Skeletal muscle tissue (tissue), 4 donors: ENCODE results near the gene CXCL14. TPM values are rescaled to one million over a fixed set of nuclear protein-coding genes. Genes with fewer than 3 reads are reported as not detected.

Source experiments
- H3K27ac ChIP-seq: one replicate; pipeline ENCODE4 v1.7.0; 2013; ENCODE audit warnings: mild to moderate bottlenecking, low read depth, low read length, inconsistent platforms
- H3K27me3 ChIP-seq, 3 donors: one replicate each; pipeline ENCODE4 v1.7.0; 2013; ENCODE audit warnings: low read length in 3 of 3; ENCODE audit not compliant: control insufficient read depth in 3 of 3, insufficient read depth in 3 of 3
- H3K36me3 ChIP-seq, 3 donors: one replicate each; pipeline ENCODE4 v1.7.0; 2013; ENCODE audit warnings: low read length in 3 of 3; ENCODE audit not compliant: control insufficient read depth in 3 of 3, insufficient read depth in 3 of 3
- H3K4me1 ChIP-seq, 3 donors: one replicate each; pipeline ENCODE4 v1.7.0; 2013; ENCODE audit warnings: low read length in 3 of 3, mild to moderate bottlenecking in 3 of 3; ENCODE audit not compliant: control insufficient read depth in 3 of 3, insufficient read depth in 3 of 3
- H3K4me3 ChIP-seq, 3 donors: one replicate each; pipeline ENCODE4 v1.7.0; 2013; ENCODE audit warnings: low read length in 3 of 3
- H3K9ac ChIP-seq, 3 donors: one replicate each; pipeline ENCODE4 v1.7.0; 2013; ENCODE audit warnings: low read length in 3 of 3, mild to moderate bottlenecking in 3 of 3, moderate library complexity in 2 of 3, low read depth in 1 of 3
- H3K9me3 ChIP-seq, 3 donors: one replicate each; pipeline ENCODE4 v1.7.0; 2013; ENCODE audit warnings: low read length in 3 of 3; ENCODE audit not compliant: control insufficient read depth in 3 of 3
- total RNA-seq: library from RNA; depleted of rRNA; stranded (reverse); fragments of >200 nt; gene quantifications from one replicate; pipeline ENCODE4 v1.2.3, GENCODE V29; 2014
- donor health status: Osteomylitis.

The CXCL14 gene
- total RNA-seq, 1 donor from 2014 or later = 19.8 TPM

- H3K27me3 ChIP-seq = peaks cover 78 to 93% (median 79%) of the 10 kb centered on the region in 3 donors
- no peak overlapping the region for H3K4me3 ChIP-seq
- H3K27ac ChIP-seq = no peak overlapping the region
- H3K9ac ChIP-seq = no peak overlapping the region
- peaks cover 0 to 8% (median 4%) of the 10 kb centered on the region in 3 donors for H3K9me3 ChIP-seq
- no peaks in the 10 kb centered on the region for H3K36me3 ChIP-seq
- peaks cover 0 to 23% (median 11%) of the 10 kb centered on the region in 3 donors for H3K4me1 ChIP-seq
Observed at GRCh38 chr5:135539430-135540005, 39.3 kb downstream of the CXCL14 start.

GRCh38 chr5:135538261-135538660, 40.5 kb downstream of the CXCL14 start:
- peaks cover 78 to 94% (median 79%) of the 10 kb centered on the region in 3 donors for H3K27me3 ChIP-seq
- peaks cover 0 to 10% (median 5%) of the 10 kb centered on the region in 3 donors for H3K4me1 ChIP-seq
- H3K4me3 ChIP-seq = no peak overlapping the region
- H3K9me3 ChIP-seq = peaks cover 0 to 8% (median 4%) of the 10 kb centered on the region in 3 donors
- no peak overlapping the region for H3K27ac ChIP-seq
- no peak overlapping the region for H3K9ac ChIP-seq
- no peaks in the 10 kb centered on the region for H3K36me3 ChIP-seq

GRCh38 chr5:135537745-135538144, 41.0 kb downstream of the CXCL14 start:
- Histone ChIP-seq H3K4me1 (peaks cover 0 to 9% (median 5%) of the 10 kb centered on the region in 3 donors), H3K4me3 (no peak overlapping the region), H3K9ac (no peak overlapping the region), H3K27me3 (peaks cover 82 to 93% (median 83%) of the 10 kb centered on the region in 3 donors), H3K27ac (no peak overlapping the region), H3K36me3 (no peaks in the 10 kb centered on the region), H3K9me3 (peaks cover 0 to 8% (median 4%) of the 10 kb centered on the region in 3 donors)

GRCh38 chr5:135537271-135537670, 41.5 kb downstream of the CXCL14 start:
- Histone ChIP-seq H3K4me1 (peaks cover 0 to 9% (median 5%) of the 10 kb centered on the region in 3 donors), H3K9ac (no peak overlapping the region), H3K27me3 (peaks cover 86 to 95% (median 87%) of the 10 kb centered on the region in 3 donors), H3K4me3 (no peak overlapping the region), H3K9me3 (peaks cover 0 to 8% (median 4%) of the 10 kb centered on the region in 3 donors), H3K36me3 (no peaks in the 10 kb centered on the region), H3K27ac (no peak overlapping the region)

- Histone ChIP-seq H3K27me3 (peaks cover 85 to 88% (median 88%) of the 10 kb centered on the region in 3 donors), H3K9ac (no peak within 1 kb of the TSS), H3K36me3 (no peaks in the 10 kb centered on the region), H3K9me3 (peaks cover 0 to 8% (median 4%) of the 10 kb centered on the region in 3 donors), H3K4me3 (peak within 1 kb of the TSS in 1 of 3 donors; percentile 27), H3K4me1 (peaks cover 0 to 9% (median 5%) of the 10 kb centered on the region in 3 donors), H3K27ac (no peak within 1 kb of the TSS)
Observed at GRCh38 chr5:135535820-135536801, 42.7 kb downstream of the CXCL14 start, which contains the start of gene NEUROG1. Gene NEUROG1, minus strand, starts transcription at chr5:135535964. Its CDS starts 274 bp downstream, at chr5:135535690.

- Histone ChIP-seq H3K4me3 (peak overlapping the region in 1 of 3 donors; percentile 27), H3K27ac (no peak overlapping the region), H3K27me3 (peaks cover 86 to 90% (median 86%) of the 10 kb centered on the region in 3 donors), H3K4me1 (peaks cover 0 to 9% (median 5%) of the 10 kb centered on the region in 3 donors), H3K9me3 (peaks cover 0 to 8% (median 4%) of the 10 kb centered on the region in 3 donors), H3K9ac (no peak overlapping the region), H3K36me3 (no peaks in the 10 kb centered on the region)
Observed at GRCh38 chr5:135535420-135535819, 43.4 kb downstream of the CXCL14 start.

- Histone ChIP-seq H3K4me1 (peaks cover 0 to 9% (median 5%) of the 10 kb centered on the region in 3 donors), H3K36me3 (no peaks in the 10 kb centered on the region), H3K27ac (no peak overlapping the region), H3K4me3 (peak overlapping the region in 1 of 3 donors; percentile 27), H3K27me3 (peaks cover 80 to 83% (median 81%) of the 10 kb centered on the region in 3 donors), H3K9me3 (peaks cover 0 to 8% (median 4%) of the 10 kb centered on the region in 3 donors), H3K9ac (no peak overlapping the region)
Observed at GRCh38 chr5:135534609-135535419, 44.0 kb downstream of the CXCL14 start.

- H3K27me3 ChIP-seq = peaks cover 71 to 74% (median 73%) of the 10 kb centered on the region in 3 donors
Observed at GRCh38 chr5:135533794-135534193, 45.0 kb downstream of the CXCL14 start.

GRCh38 chr5:135533334-135533733, 45.5 kb downstream of the CXCL14 start:
- H3K27me3 ChIP-seq = peaks cover 68 to 71% (median 69%) of the 10 kb centered on the region in 3 donors
- H3K4me3 ChIP-seq = no peak overlapping the region

More at GRCh38 chr5:135533794-135534193, 45.0 kb downstream of the CXCL14 start:
- Histone ChIP-seq H3K4me3 (no peak overlapping the region), H3K9ac (no peak overlapping the region), H3K36me3 (no peaks in the 10 kb centered on the region), H3K4me1 (peaks cover 0 to 9% (median 5%) of the 10 kb centered on the region in 3 donors), H3K27ac (no peak overlapping the region), H3K9me3 (peaks cover 0 to 8% (median 4%) of the 10 kb centered on the region in 3 donors)

More at GRCh38 chr5:135533334-135533733, 45.5 kb downstream of the CXCL14 start:
- Histone ChIP-seq H3K36me3 (no peaks in the 10 kb centered on the region), H3K4me1 (peaks cover 0 to 9% (median 5%) of the 10 kb centered on the region in 3 donors), H3K27ac (no peak overlapping the region), H3K9ac (no peak overlapping the region), H3K9me3 (peaks cover 0 to 6% (median 4%) of the 10 kb centered on the region in 3 donors)
